Measurements from ENCODE around the gene LIN7C. TPM values are rescaled to one million over a fixed set of nuclear protein-coding genes. Genes with fewer than 3 reads are reported as not detected.

Gene LIN7C
- total RNA-seq, 3 donors from 2014 or later (not counting 1 experiment from before 2014, with no cell fraction given) = 16.4 to 25.3 (median 22.5) TPM

DNA sequence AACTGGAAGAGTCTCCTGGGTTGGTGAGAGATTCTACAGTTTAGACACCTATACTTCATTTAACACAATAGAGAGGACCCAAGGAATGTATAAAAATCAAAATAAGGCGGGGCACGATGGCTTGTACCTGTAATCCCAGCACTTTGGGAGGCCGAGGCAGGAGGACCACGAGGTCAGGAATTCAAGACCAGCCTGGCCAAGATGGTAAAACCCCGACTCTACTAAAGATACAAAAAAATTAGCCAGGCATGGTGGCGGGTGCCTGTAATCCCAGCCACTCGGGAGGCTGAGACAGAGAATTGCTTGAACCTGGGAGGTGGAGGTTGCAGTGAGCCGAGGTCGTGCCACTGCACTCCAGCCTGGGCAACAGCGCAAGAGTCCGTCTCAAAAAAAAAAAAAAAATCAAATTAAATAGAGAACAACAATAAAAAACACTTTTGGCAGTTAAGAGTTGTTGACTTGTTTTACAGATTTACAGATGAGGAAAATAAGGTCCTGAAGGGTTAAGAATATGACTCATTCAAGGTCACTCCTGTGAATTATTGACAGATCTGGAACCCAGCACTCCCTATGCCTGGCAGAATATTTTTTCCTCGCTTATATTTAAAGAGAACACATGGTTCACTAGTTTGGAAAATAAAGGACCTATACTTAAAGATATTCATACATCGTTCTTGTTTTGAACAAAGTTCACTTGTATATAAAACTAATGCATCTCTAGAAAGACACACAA, 39.2 kb downstream of the LIN7C start:
- peaks cover 7% of the 10 kb centered on the region for H3K27me3 ChIP-seq (ENCODE audit: control insufficient read depth, insufficient read depth, low read length)
- TF ChIP-seq CTCF (IDR thresholded peaks at IDR 0.05) = no peak
- Mint-ChIP-seq H3K36me3 (no peaks in the 10 kb centered on the region), H3K9me3 (no peaks in the 10 kb centered on the region), H3K27me3 (ENCODE audit: low read depth in 2 of 2) (peaks cover 17 to 45% of the 10 kb centered on the region in 2 donors), H3K27ac (no peak overlapping the region), H3K4me1 (peaks cover 8 to 11% of the 10 kb centered on the region in 2 donors), H3K4me3 (no peak overlapping the region)
- peaks cover 11% of the 10 kb centered on the region for H3K4me1 ChIP-seq (ENCODE audit: control insufficient read depth, insufficient read depth, low read length)
- H3K27ac ChIP-seq (ENCODE audit: low read length) = no peak overlapping the region
- WGBS (ENCODE audit: insufficient coverage) = 91% methylated on average over 9 of the region's 13 CpGs
- no peaks in the 10 kb centered on the region for H3K36me3 ChIP-seq (ENCODE audit: control insufficient read depth, insufficient read depth, low read length)
- H3K4me3 ChIP-seq (ENCODE audit: low read length) = no peak overlapping the region
- no peak for DNase-seq
- intact Hi-C loops (cut with micrococcal nuclease) = no loop called here
- H3K9me3 ChIP-seq (ENCODE audit: control insufficient read depth, insufficient read depth, low read length) = no peaks in the 10 kb centered on the region
- ATAC-seq = no peak

DNA sequence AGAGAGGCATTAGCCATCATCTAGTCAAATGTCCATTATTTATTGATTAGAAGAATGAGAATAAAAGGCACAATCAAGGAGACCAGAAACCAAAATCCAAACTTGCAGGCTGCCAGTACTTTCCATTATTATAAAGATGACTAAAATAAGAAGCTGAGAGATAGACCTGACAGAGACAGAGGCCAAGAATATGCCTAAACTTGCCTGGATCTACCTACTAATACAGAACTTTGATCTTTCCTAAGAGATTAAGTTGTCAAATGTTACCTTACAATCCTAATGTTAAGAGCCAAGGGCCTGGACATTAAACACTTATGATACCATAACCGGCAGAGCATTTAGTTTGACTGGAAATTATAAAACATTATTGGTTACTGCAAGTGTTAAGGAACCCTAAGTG, 40.2 kb downstream of the LIN7C start:
- Histone ChIP-seq H3K4me1 (ENCODE audit: control insufficient read depth, insufficient read depth, low read length) (peaks cover 7% of the 10 kb centered on the region), H3K36me3 (ENCODE audit: control insufficient read depth, insufficient read depth, low read length) (no peaks in the 10 kb centered on the region), H3K27ac (ENCODE audit: low read length) (no peak overlapping the region), H3K4me3 (ENCODE audit: low read length) (no peak overlapping the region), H3K27me3 (ENCODE audit: control insufficient read depth, insufficient read depth, low read length) (peaks cover 7% of the 10 kb centered on the region), H3K9me3 (ENCODE audit: control insufficient read depth, insufficient read depth, low read length) (no peaks in the 10 kb centered on the region)
- WGBS (ENCODE audit: insufficient coverage) = 86% methylated on average over 1 of the region's 1 CpG
- no peaks in the 10 kb centered on the region for H3K9me3 Mint-ChIP-seq
- intact Hi-C loops (cut with micrococcal nuclease) = no loop called here
- no peaks in the 10 kb centered on the region for H3K36me3 Mint-ChIP-seq
- TF ChIP-seq CTCF (IDR thresholded peaks at IDR 0.05) = no peak
- H3K4me1 Mint-ChIP-seq = peaks cover 7% of the 10 kb centered on the region in 2 donors
- DNase-seq (no peak), ATAC-seq (no peak)
- H3K4me3 Mint-ChIP-seq = no peak overlapping the region
- no peak overlapping the region for H3K27ac Mint-ChIP-seq
- peaks cover 14 to 43% of the 10 kb centered on the region in 2 donors for H3K27me3 Mint-ChIP-seq (ENCODE audit: low read depth in 2 of 2)

DNA sequence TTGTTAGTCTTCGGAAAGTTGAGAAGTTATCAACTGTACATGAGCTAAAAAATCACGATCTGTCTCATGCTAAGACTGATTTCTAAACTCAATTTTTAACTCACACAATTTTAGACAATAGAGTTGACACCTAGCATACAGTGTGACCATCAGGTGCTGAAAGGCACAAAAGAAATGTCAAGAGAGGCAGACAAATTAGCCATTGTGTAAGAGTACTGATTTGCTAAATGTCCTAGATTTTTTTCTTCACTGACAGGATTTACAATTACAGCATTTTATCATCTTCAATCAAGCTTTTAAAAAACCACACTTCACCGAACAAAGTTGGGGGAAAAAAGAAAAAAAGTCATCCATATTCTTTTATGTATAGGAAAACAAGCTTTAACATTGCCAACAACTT, 40.9 kb downstream of the LIN7C start:
- intact Hi-C loops (cut with micrococcal nuclease) = no loop called here
- H3K9me3 ChIP-seq (ENCODE audit: control insufficient read depth, insufficient read depth, low read length) = no peaks in the 10 kb centered on the region
- no peaks in the 10 kb centered on the region for H3K4me1 Mint-ChIP-seq
- H3K4me3 ChIP-seq (ENCODE audit: low read length) = no peak overlapping the region
- peaks cover under 1% of the 10 kb centered on the region for H3K27me3 ChIP-seq (ENCODE audit: control insufficient read depth, insufficient read depth, low read length)
- no peaks in the 10 kb centered on the region for H3K36me3 ChIP-seq (ENCODE audit: control insufficient read depth, insufficient read depth, low read length)
- H3K4me3 Mint-ChIP-seq = no peak overlapping the region
- no peak for ATAC-seq
- H3K27me3 Mint-ChIP-seq (ENCODE audit: low read depth in 2 of 2) = peaks cover 8 to 35% of the 10 kb centered on the region in 2 donors
- no peak overlapping the region for H3K27ac ChIP-seq (ENCODE audit: low read length)
- H3K4me1 ChIP-seq (ENCODE audit: control insufficient read depth, insufficient read depth, low read length) = peaks cover under 1% of the 10 kb centered on the region
- H3K36me3 Mint-ChIP-seq = no peaks in the 10 kb centered on the region
- DNase-seq = no peak
- H3K27ac Mint-ChIP-seq = no peak overlapping the region
- 96% methylated on average over 2 of the region's 3 CpGs for WGBS (ENCODE audit: insufficient coverage)
- no peaks in the 10 kb centered on the region for H3K9me3 Mint-ChIP-seq
- no peak for TF ChIP-seq CTCF (IDR thresholded peaks at IDR 0.05)

- TF ChIP-seq CTCF (IDR thresholded peaks at IDR 0.05) = no peak
- Mint-ChIP-seq H3K4me1 (no peaks in the 10 kb centered on the region), H3K27me3 (ENCODE audit: low read depth in 2 of 2) (peaks cover 8 to 30% of the 10 kb centered on the region in 2 donors), H3K9me3 (no peaks in the 10 kb centered on the region), H3K4me3 (no peak overlapping the region), H3K27ac (no peak overlapping the region), H3K36me3 (no peaks in the 10 kb centered on the region)
- DNase-seq = no peak
- intact Hi-C loops (cut with micrococcal nuclease) = no loop called here
- H3K4me3 ChIP-seq (ENCODE audit: low read length) = no peak overlapping the region
- no peak overlapping the region for H3K27ac ChIP-seq (ENCODE audit: low read length)
- H3K27me3 ChIP-seq (ENCODE audit: control insufficient read depth, insufficient read depth, low read length) = no peaks in the 10 kb centered on the region
- ATAC-seq = no peak
- no peaks in the 10 kb centered on the region for H3K9me3 ChIP-seq (ENCODE audit: control insufficient read depth, insufficient read depth, low read length)
- no peaks in the 10 kb centered on the region for H3K36me3 ChIP-seq (ENCODE audit: control insufficient read depth, insufficient read depth, low read length)
- no peaks in the 10 kb centered on the region for H3K4me1 ChIP-seq (ENCODE audit: control insufficient read depth, insufficient read depth, low read length)
- WGBS (ENCODE audit: insufficient coverage) = 100% methylated on average over 1 of the region's 2 CpGs
Measured at GRCh38 chr11:27464909-27465308, 41.7 kb downstream of the LIN7C start.
